NCI-H2227 treated with DMSO at 0.1 percent for 48 hours (cell line): ENCODE results near the gene CYP2U1.

Experiments used
- DNase-seq: peaks from one replicate; lab custom pipeline; 2025; lab: John Stamatoyannopoulos, UW

The CYP2U1 gene

DNA sequence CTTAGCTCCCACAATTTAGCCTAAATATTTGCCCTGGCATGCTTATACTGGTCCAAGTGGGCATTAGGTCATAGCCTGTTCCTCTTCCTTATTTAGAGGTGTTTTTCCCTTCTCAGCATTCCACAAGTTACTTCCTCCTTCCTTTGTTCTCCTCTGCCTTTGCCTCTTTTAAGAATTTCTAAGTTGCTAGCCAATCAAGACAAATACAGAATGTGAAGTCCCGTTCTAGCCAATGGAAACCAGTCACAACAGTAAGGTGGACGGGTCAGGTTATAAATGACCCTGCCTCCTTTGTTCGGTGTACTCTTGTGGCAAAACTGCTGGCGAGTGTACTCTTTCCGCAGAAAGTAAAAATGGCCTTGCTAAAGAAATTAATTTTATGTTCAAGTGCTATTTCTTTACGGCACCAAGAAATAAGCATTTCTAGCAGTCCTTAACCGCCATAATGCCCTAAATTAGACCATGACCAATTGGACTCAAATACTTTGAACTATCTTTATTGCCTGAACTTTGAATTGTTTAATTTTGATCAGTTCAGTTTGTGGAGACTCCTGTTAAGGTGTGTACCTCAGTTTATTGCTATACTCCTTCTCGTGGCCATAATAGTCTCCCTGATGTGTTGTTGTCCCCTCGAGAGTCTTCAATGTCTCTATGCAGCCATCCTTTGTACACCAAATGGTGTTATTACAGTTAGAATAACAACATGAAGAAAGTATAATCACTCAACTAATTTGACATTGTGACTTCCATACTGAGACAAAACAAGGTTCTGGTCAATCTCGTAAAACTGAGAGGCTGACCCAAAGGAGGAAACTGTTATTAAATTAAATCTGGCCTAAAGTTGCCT lies 56.8 kb downstream of the CYP2U1 start:
- DNase-seq: no peak

GRCh38 chr4:107988763-107989035 lies 57.4 kb downstream of the CYP2U1 start:
- DNase-seq: no peak

DNA sequence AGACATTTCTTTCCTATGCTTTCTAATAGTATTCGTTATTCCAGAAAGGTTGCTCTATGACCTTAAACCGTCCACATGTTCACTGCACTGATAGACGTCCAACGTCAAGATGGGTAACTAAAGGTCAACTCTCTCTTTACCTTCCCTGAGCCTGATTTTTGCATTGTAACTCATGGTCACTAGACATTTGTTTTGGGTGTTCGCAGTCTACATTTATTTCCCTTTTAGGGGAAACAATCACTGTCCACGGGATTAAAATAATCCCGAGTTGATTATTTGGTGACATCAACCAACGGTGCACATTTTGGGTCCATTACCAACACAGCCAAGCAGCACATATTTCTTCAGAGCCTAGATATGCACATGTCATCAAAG lies 57.8 kb downstream of the CYP2U1 start:
- DNase-seq: no peak

DNA sequence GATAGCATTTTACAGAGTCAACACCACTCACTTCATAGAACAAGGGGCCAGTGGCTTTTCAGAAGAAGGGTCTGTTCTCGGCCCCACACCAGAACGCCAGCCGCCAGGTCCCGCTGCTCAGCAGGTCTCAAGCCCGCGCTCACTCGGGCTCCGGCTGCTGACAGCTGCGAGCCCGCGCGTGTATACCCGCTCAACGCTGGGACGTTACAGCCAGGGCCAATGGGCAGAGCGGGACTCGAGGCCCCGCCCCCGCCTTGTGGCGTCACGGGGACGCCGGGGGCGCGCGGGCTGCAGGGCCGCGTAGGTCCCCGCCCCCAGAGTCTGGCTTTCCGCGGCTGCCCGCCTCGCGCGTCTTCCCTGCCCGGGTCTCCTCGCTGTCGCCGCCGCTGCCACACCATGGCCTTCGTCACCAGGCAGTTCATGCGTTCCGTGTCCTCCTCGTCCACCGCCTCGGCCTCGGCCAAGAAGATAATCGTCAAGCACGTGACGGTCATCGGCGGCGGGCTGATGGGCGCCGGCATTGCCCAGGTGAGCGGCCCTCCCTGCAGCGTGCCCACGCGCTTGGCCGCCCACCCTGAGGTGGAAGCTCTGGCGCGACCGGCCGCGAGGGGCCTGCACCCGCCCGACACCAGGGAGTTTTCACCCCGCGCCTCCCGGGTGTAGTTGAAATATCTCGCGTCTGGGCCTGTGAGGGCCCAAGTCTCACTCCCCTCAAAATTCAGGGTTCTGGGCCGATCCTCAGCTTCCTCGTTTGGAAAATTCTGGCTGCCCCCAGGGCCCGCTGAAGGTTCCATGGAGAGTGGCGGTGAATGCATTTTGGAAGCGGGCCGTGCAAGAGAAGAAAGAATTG lies 58.4 kb downstream of the CYP2U1 start, which contains the start of gene HADH:
HADH (plus strand) TSS at position 353 of the 850 bp plus-strand sequence; CDS start at position 397, 44 bp downstream.
- DNase-seq: peak; percentile 67

GRCh38 chr4:107991945-107992630 lies 60.7 kb downstream of the CYP2U1 start:
- no peak for DNase-seq

GRCh38 chr4:107993969-107994368 lies 62.6 kb downstream of the CYP2U1 start:
- DNase-seq: no peak

DNA sequence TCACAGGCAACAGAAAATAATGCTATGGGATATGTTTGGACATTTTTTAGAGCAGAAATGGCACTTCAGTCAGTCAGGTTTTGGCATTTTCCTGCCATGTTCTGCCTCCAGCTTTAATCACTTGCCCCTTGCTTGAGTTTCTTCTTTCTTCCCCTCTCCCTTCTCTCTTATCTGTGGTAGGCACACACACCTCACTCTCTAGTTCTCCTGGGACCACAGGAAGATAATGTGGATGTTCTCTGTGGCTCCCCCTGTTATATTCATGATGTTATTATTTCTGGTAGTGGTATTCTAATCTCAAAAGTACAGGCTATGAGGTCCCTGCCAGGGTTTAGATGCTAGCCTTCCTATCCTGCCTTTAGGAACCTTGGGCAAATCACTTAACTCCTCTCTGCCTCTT lies 63.5 kb downstream of the CYP2U1 start:
- DNase-seq: no peak

DNA sequence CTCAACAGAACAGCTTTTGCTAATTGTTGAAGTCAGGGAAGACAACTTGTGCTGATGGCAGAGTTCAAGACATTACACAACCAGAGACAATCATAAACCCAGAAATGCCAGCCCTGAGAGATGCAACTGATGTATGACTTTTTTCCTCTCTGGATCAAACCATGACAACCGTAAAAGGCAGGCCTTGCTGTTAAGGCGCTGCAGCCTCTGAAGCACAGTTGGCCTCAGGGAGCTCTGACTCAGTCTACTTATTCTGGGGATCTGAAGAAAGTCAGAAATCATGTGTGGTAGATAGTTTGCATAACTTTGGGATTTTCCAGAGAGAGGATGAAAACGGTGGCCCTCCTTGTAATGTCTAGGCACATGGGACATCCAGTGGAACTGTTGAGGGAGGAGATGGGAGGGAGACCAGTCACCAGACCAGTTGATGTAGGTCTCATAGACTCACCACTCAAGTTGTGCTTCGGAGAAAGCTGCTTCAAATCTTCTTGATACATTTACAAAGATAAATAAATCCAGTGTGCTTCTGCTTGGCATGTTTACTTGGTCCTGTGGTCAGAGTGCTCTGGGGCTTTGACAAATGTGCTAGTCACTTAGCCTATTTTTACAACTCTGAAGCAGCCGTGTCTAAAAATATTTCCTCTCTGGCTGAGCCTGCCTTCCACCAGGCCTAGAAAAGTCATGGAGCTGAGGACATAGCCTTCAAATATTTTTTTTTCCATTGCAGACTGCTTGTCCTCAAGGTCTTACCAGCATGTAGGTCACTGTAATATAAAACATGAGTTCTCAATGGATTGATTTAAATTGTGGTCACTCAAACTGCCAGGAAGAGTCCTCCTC lies 65.8 kb downstream of the CYP2U1 start:
- no peak for DNase-seq

- DNase-seq: no peak
Measured at GRCh38 chr4:107997794-107998193, 66.4 kb downstream of the CYP2U1 start.

- DNase-seq: no peak
Measured at GRCh38 chr4:107999932-108000539, 68.7 kb downstream of the CYP2U1 start.

GRCh38 chr4:108001540-108002135 lies 70.3 kb downstream of the CYP2U1 start:
- no peak for DNase-seq
